Neutrophil (primary cell): ENCODE measurements around the gene FGF12.
"Not testable (repeated sequence)": the region's sequence is repeated elsewhere in the genome, so short reads cannot be mapped to it uniquely, and the experiment has no call there.

ENCODE experiments used
- H3K27ac ChIP-seq: fragments of 200-600 bp; sonication (generic); 2 replicates; pipeline ENCODE4 v1.5.1; 2016; ENCODE audit warnings: mild to moderate bottlenecking, moderate library complexity
- H3K27me3 ChIP-seq: fragments of 200-600 bp; sonication (generic); 2 replicates; pipeline ENCODE4 v1.6.0; 2016; ENCODE audit warnings: mild to moderate bottlenecking
- H3K36me3 ChIP-seq: fragments of 200-600 bp; sonication (generic); 2 replicates; pipeline ENCODE4 v1.5.1; 2017
- H3K4me1 ChIP-seq, 2 experiments: fragments of 200-600 bp in 1 of 2; sonication (generic) in 1 of 2; 1 replicate in 1 of 2; 2 replicates in 1 of 2; pipeline versions ENCODE4 v1.5.1 to v1.6.1; 2013 to 2016; ENCODE audit warnings: low read depth in 1 of 2, low read length in 1 of 2, mild to moderate bottlenecking in 1 of 2, moderate library complexity in 1 of 2; ENCODE audit not compliant: control insufficient read depth in 1 of 2, insufficient read depth in 1 of 2
- H3K4me3 ChIP-seq, 2 experiments: fragments of 200-600 bp in 1 of 2; sonication (generic) in 1 of 2; 1 replicate in 1 of 2; 2 replicates in 1 of 2; pipeline ENCODE4 v1.5.1; 2013 to 2016; ENCODE audit warnings: low read depth in 1 of 2, low read length in 1 of 2, mild to moderate bottlenecking in 1 of 2, moderate library complexity in 1 of 2
- H3K9me3 ChIP-seq: fragments of 200-600 bp; sonication (generic); 2 replicates; pipeline ENCODE4 v1.5.1; 2016
- CTCF ChIP-seq: fragments of 200-600 bp; sonication (generic); IDR thresholded peaks from 2 replicates; pipeline ENCODE4 v1.5.1; 2016; ENCODE audit warnings: antibody characterized with exemption

Gene FGF12

GRCh38 chr3:192747746-192748145 is 20.4 kb upstream of the FGF12 start:
- TF ChIP-seq CTCF: no peak
- Histone ChIP-seq H3K4me1 (no peaks in the 10 kb centered on the region), H3K4me3 (no peak overlapping the region), H3K27ac (no peak overlapping the region), H3K36me3 (no peaks in the 10 kb centered on the region), H3K27me3 (no peaks in the 10 kb centered on the region), H3K9me3 (no peaks in the 10 kb centered on the region)

GRCh38 chr3:192747145-192747544 is 19.8 kb upstream of the FGF12 start:
- no peak for TF ChIP-seq CTCF
- Histone ChIP-seq H3K4me1 (no peaks in the 10 kb centered on the region), H3K27ac (no peak overlapping the region), H3K9me3 (no peaks in the 10 kb centered on the region), H3K4me3 (no peak overlapping the region), H3K36me3 (no peaks in the 10 kb centered on the region), H3K27me3 (no peaks in the 10 kb centered on the region)

GRCh38 chr3:192745150-192745549 is 17.8 kb upstream of the FGF12 start:
- H3K9me3 ChIP-seq: no peaks in the 10 kb centered on the region
- TF ChIP-seq CTCF: no peak
- H3K27ac ChIP-seq: no peak overlapping the region
- H3K36me3 ChIP-seq: no peaks in the 10 kb centered on the region
- H3K4me3 ChIP-seq: no peak overlapping the region
- H3K27me3 ChIP-seq: no peaks in the 10 kb centered on the region
- no peaks in the 10 kb centered on the region for H3K4me1 ChIP-seq

- not testable (repeated sequence) for H3K36me3 ChIP-seq, H3K9me3 ChIP-seq, H3K4me1 ChIP-seq, H3K27ac ChIP-seq, H3K27me3 ChIP-seq, H3K4me3 ChIP-seq
Observed at GRCh38 chr3:192744604-192745003, 17.3 kb upstream of the FGF12 start.

- no peaks in the 10 kb centered on the region for H3K9me3 ChIP-seq
- no peaks in the 10 kb centered on the region for H3K4me1 ChIP-seq
- H3K36me3 ChIP-seq: no peaks in the 10 kb centered on the region
- no peaks in the 10 kb centered on the region for H3K27me3 ChIP-seq
- no peak overlapping the region for H3K27ac ChIP-seq
- no peak overlapping the region for H3K4me3 ChIP-seq
- no peak for TF ChIP-seq CTCF
Observed at GRCh38 chr3:192737506-192737905, 10.2 kb upstream of the FGF12 start.

- Histone ChIP-seq H3K36me3 (no peaks in the 10 kb centered on the region), H3K27me3 (peaks cover 25% of the 10 kb centered on the region), H3K9me3 (no peaks in the 10 kb centered on the region), H3K4me1 (no peaks in the 10 kb centered on the region), H3K27ac (no peak overlapping the region), H3K4me3 (no peak overlapping the region)
- TF ChIP-seq CTCF: no peak
Observed at GRCh38 chr3:192731233-192731632, 3.9 kb upstream of the FGF12 start.
